Ureter (tissue), 1 donor: ENCODE measurements around the gene TAS1R1. TPM values are rescaled to one million over a fixed set of nuclear protein-coding genes. Genes with fewer than 3 reads are reported as not detected.

Experiments
- DNase-seq: peaks from one replicate; pipeline ENCODE4 v3.0.0-alpha.2; 2020; ENCODE audit warnings: low spot score
- total RNA-seq: library from RNA; stranded (reverse); gene quantifications from one replicate; pipeline ENCODE4 v1.2.4, GENCODE V29; 2023
- donor health status: DM: yes; HTN: yes; CAD: no.

Gene TAS1R1
- not detected for total RNA-seq

DNA sequence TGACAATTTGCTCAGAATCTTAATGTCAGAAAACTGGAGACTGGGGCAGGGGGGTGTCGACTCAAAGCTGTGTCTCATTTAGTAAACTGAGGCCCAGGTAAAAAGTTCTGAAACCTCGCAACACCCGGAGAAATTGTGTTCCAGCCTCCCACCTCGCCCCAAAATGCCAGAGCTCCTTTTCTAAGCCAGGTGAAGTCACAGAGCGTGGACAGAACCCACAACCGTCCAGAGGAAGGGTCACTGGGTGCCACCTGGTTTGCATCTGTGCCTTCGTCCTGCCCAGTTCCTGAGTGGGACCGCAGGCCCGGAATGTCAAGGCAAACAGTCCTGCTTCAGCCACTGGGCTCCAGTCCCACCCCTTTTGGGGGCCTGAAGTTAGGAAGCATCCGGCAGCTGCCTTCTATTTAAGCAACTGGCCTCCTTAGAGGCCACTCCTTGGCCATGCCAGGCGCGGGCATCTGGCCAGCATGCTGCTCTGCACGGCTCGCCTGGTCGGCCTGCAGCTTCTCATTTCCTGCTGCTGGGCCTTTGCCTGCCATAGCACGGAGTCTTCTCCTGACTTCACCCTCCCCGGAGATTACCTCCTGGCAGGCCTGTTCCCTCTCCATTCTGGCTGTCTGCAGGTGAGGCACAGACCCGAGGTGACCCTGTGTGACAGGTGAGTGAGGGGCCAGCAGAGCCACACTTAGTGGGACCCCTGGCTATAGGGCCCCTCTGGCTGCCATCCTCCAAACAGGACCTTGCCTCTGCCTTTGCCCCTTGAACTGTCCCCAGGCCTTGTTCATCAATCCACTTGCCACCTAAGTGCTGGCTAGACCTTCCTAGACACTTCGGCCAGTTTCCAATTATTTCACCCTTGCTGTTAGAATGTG is at the start of gene TAS1R1:
Gene TAS1R1 (plus strand): TSS at position 401 of the 872 bp plus-strand sequence. CDS start 67 bp downstream, at position 468.
- DNase-seq, result peak; percentile 45

- DNase-seq, result no peak
Observed at GRCh38 chr1:6505367-6506209, 49.5 kb upstream of the TAS1R1 start.

DNA sequence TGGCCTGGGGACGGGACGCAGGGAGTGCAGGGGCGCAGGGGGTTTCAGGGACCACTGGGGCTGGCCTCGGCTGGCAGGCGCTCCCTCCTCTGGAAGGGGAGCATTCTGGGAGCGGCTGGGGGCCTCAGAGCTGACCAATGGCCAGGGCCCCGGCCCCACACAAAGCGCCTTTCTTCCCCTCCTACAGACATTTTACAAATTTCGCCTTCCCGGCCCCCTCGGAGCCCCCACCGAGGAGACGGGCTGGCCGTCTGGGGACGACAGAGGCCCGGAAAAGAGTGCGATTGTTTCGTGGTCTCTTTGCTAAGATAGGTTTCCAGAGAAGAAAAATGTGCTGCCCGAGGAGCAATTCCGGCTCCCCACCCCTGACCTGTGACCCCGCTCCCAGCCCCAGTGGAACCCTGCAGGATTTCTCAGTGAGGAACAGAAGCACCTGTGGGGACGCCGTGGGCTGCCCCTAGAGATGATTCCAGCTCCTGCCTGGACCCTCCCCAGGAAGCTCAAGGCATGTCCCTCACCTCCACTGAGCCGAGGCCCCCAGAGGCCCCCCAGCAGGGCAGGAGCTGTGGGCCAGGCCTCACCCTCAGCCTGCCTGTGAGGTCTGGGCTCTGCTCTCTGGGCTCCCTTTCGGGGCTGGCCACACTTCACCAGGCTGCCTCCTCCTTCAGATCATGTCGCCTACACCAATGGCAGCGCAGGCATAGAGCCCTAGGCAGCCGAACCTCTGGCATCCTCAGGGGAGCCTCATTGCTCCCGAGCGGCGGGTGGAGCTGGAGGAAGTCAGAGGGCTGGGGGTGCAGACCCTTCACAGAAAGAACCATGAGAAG is 48.7 kb upstream of the TAS1R1 start:
- DNase-seq, result no peak

DNA sequence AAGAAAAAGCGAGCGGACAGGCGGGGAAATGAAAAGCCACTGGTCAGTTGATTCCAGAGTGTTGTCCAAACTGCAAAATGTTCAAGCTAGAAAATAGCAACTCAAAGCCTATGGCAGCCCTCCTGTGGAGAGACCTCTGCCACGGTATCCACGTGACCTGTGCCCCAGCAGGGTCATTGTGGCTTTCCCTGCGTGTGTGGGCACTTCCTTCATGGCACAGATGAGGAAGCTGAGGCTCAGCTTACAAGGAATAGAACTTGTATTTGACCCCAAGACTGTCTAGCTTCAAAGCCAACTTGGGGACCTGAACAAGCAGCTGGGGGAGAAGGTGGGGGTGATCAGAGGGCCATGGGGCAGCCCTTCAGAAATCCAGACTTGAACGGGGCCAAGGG is 48.1 kb upstream of the TAS1R1 start:
- no peak for DNase-seq

DNA sequence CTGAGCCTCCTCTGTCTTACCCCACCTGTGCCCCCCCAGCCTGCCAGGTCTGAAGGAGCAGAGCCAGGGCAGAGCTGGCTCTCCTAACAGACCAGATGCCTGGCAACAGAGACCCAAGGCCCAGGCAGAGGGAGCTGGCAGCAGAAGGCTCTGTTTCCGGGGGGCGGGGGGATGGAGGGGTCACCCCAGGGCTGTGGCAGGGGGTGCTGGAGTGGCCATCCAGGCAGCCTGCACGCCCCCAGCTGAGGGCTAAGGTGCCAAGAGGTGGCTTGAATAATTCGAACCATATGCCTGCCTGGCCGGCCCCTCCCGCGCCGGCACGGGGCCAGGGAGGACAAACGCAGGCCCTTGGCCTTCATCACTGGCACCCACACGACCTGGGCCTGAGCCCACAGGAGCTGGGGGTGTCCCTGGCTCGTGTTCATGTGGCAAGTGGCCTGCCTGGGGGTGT is 47.6 kb upstream of the TAS1R1 start:
- no peak for DNase-seq

- no peak for DNase-seq
Observed at GRCh38 chr1:6508154-6508815, 46.8 kb upstream of the TAS1R1 start.

DNA sequence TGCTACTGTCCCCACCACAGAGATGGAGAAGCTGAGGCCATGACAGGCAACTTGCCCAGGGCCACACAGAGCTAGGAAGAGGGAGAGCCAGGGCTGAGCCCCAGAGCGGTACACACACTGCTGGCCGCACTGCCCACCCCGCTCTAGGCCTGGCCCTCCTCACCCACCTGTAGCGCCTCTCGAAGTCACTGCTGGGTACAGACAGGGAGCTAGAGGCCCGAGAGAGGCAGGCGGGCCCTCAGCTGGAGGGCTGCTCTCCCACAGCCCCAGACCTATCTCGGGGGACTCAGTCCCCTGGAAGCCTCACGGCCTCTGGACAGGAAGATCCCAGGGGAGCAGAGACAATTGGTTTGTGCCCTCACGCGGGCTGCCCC is 46.3 kb upstream of the TAS1R1 start:
- no peak for DNase-seq

DNA sequence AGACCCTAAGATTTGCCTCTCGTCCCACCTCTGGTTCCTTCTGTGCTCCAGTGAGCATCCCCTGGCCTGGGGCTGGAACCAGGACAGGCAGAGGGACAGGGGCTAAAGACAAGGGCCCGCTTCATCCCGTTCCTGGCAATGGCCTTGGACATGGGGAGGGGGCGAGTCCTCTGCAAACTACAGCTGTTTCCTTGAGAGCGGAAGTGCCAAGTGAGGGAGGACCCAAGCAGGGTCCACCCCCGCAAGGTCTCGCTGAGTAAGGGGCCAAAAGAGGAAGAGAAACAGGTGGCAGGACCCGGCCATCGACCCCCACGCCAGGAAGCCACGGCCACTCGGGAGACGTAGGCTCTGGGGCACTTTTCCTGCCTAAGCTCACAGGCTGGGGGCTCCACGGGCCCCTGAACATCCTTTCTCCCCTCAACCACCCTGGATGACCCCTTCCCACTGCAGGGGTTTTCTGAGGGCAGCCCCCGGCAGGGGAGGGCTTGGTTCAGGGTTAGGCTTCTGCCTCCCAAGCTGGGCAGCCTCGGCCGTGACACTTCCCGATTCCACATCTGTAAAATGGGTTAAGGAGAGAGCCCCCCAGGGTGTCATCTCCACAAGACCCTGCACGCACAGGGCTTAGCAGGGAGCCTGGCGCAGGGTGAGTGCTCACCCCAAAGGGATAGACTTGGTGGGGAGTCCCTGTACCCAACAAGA is 45.7 kb upstream of the TAS1R1 start:
- no peak for DNase-seq

DNA sequence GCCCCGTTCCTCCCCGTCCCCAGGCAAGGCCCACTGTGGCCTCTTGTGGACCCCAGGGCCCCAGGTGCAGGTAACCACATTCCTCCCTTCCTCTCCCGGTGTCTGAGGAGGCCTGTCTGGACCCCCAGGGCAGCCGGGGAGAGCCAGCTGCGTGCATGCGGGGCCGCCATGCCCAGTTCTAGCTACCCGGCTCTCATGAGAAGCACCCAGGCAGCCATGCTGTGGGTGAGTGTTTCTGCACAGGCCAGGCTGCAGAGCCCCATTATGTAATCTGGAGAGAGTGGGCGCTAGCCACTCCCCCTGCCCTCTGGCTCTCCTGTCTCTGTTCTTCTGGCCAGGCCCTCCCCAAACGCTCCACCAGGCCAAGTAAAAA is 45.2 kb upstream of the TAS1R1 start:
- DNase-seq, result no peak

- DNase-seq, result no peak
Observed at GRCh38 chr1:6510493-6510892, 44.6 kb upstream of the TAS1R1 start.

- no peak for DNase-seq
Observed at GRCh38 chr1:6511056-6511455, 44.1 kb upstream of the TAS1R1 start.

DNA sequence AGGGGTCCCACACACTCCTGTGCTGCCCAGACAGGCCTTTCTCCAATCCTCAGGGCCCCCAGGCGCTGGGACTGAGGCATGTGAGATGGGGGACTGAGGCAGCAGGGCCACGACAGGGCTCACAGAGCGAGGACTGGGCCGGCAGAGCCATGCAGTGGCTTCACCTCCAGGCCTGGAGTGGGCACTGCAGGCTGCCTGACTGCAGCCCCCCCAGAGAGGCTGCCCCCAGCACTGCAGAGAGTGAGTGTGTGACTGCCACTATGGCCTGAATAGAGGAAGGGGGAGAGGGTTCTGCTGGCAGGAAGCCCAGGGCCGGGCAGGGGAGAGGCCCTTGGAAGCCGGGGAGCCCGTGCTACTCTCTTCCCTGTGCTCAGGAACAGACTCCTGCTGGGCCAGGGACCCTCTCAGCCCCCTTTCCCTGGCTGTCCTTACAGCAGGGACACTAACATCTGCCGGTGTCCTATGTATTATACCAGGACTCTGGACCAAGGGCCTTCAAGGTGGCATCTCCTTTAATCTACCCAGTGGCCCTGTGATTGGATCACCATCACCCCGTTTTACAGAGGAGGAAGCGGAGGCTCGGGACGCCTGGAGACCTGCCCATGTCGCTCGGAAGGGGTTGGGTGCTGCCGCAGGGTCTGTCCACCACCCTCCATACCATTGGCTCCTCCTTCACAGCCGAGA is 43.4 kb upstream of the TAS1R1 start:
- DNase-seq, result no peak

DNA sequence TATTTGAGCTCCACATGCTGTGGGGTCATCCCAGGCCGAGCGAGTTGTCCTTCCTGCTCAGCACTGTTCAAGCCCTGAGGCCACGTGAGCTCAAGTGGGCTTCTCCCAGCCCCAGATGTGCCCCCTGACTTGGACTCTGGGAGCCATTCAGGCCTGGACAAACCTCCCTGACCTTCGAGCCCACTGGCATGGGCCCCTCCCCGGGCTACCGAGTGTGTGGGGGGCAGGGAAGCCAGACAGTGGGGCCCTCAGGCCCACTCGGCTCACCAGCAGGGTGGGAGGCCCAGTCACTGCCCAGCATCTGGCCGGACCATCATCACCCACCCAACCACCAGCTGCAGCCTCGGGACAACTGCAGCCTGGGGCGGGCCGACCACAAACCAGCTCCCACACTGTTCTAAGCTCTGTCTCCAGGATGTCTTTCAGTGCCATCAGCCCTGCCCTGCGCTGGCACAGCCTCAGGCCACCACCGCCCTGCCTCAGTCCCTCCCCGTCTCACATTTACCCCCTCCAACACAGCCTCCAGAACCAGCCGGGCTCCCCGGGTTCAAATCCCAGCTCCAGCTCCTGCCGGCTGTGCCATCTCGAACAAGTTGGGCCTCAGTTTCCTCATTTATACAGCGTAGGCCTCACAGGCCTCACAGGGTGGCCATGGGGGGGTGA is 42.7 kb upstream of the TAS1R1 start:
- no peak for DNase-seq

- DNase-seq, result no peak
Observed at GRCh38 chr1:6512908-6513280, 42.2 kb upstream of the TAS1R1 start.

- no peak for DNase-seq
Observed at GRCh38 chr1:6513320-6513801, 41.7 kb upstream of the TAS1R1 start.

GRCh38 chr1:6515771-6516170 is 39.3 kb upstream of the TAS1R1 start:
- DNase-seq, result no peak

DNA sequence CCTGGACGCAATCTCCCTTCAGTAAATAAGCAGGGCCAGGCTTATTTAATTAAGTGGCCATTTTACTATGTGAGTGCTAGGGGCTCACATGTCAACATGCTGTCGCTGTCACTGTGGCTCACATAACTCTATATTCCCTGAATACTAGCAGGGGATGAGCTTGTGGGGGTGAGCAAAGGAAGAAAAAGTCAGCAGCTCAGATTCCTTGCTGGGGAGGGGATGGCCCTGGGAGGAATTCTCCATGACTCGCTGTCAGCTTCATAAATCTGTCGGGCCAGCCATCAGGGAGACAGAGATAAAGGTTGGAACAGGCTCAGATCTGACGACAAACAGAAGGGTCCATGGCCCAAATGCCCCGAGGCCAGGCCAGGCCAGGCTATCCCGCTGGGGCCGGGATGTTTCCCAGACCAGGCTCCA is 37.7 kb upstream of the TAS1R1 start:
- no peak for DNase-seq

DNA sequence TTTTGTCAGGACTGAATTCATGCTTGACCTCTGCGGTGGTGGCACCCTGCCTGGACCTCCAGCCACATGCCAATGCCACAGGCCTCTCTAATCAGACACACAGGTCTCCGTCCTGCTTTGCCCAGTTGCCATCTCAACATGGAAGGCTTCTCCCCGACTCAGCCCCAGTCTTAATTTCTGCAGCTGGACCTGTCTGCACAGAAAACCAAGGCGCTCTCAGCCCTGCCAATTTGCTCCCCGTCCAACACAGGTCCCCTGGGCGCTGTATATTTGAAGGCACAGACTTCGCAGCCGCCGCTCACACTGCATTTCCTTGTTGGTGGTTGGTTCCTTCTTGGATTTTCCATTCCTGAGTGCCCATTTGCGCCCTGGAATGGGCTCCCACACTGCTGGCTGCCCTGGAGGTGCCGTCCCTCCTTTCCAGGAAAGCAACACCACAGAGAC is 35.6 kb upstream of the TAS1R1 start:
- DNase-seq, result no peak

GRCh38 chr1:6519935-6520671 is 35.0 kb upstream of the TAS1R1 start:
- no peak for DNase-seq
